Measurements from ENCODE around the gene GPR15. TPM values are rescaled to one million over a fixed set of nuclear protein-coding genes. Genes with fewer than 3 reads are reported as not detected.

The GPR15 gene
- total RNA-seq, 4 donors from 2014 or later, result not detected

DNA sequence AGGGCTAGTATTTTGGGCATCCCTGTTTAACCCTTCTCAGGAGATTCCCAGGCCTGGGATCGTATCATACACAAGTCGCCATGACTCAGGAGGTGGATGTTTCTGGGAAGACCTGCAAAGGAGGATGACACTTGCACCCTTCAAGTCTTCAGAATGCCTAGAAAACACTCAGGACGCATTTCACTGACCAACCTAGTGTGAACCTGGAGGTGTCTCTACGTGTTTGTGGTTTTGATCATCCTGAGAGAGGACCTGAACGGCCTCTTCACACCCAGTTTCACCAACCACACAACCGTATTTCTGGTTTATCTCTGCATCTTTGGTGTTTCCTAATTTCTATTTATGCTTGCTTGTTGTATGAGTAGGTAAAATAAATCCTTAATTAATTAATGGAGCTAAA is 6.3 kb upstream of the GPR15 start:
- in situ Hi-C loops (cut with MboI; ENCODE audit: low sequenced_read_pairs in 4 of 4), result no loop called here
- Histone ChIP-seq H3K9me3 (no peaks in the 10 kb centered on the region), H3K4me1 (peaks cover 14 to 19% of the 10 kb centered on the region in 2 donors), H3K27ac (no peak overlapping the region), H3K36me3 (no peaks in the 10 kb centered on the region), H3K27me3 (no peaks in the 10 kb centered on the region), H3K4me3 (no peak overlapping the region)
- DNase-seq (no peak), ATAC-seq (no peak)
- TF ChIP-seq POLR2A (IDR thresholded peaks at IDR 0.05), result no peak
- TF ChIP-seq, protein P1, sequence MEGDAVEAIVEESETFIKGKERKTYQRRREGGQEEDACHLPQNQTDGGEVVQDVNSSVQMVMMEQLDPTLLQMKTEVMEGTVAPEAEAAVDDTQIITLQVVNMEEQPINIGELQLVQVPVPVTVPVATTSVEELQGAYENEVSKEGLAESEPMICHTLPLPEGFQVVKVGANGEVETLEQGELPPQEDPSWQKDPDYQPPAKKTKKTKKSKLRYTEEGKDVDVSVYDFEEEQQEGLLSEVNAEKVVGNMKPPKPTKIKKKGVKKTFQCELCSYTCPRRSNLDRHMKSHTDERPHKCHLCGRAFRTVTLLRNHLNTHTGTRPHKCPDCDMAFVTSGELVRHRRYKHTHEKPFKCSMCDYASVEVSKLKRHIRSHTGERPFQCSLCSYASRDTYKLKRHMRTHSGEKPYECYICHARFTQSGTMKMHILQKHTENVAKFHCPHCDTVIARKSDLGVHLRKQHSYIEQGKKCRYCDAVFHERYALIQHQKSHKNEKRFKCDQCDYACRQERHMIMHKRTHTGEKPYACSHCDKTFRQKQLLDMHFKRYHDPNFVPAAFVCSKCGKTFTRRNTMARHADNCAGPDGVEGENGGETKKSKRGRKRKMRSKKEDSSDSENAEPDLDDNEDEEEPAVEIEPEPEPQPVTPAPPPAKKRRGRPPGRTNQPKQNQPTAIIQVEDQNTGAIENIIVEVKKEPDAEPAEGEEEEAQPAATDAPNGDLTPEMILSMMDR (IDR thresholded peaks at IDR 0.05 in 4 of 5, conservative IDR thresholded peaks at IDR 0.05 in 1 of 5), result no peak
- intact Hi-C loops (cut with DNase I; ENCODE audit: low total_unique reads), result no loop called here

DNA sequence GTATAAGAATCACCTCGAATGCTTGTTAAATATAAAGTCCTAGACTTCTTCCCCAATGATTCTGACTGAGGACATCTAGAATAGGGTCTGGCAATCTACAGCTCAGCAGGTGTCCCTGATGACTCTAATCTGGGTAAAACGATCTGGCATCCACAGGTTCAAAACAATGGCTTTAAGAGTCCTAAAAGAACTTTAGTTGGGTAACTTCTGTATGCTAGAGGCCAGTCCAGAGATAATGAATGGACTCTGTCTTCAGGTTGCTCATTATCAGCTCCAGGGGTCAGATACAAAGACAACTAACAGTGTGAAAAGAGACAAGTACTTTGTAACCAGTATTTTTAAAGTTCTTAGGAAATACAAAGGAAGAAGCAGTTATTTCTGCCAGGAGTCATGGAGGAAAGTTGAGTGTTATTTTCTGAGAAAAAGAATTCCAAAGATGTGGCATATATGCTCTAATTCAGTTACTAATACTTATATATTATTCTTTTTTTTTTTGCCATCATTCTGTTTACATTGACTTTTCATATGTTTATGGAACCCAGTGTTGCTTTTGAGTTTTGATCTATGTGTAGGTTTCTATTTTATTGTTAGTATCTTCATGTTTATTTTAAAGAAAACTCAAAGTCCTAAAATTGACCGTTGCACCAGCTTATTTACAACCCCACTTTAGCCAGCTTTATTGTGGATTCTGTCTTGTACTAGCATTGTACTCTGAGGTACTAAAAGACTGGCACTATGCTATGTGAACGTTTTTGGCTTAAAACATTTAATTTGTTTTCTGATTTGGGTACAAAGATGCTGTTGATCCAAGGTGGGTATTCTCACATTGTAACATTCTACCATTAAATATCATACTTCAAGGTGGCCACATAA is 3.1 kb upstream of the GPR15 start:
- in situ Hi-C loops (cut with MboI; ENCODE audit: low sequenced_read_pairs in 4 of 4), result no loop called here
- Histone ChIP-seq H3K27me3 (no peaks in the 10 kb centered on the region), H3K4me3 (no peak overlapping the region), H3K27ac (no peak overlapping the region), H3K36me3 (no peaks in the 10 kb centered on the region), H3K4me1 (no peaks in the 10 kb centered on the region), H3K9me3 (no peaks in the 10 kb centered on the region)
- no peak for TF ChIP-seq POLR2A (IDR thresholded peaks at IDR 0.05)
- TF ChIP-seq, protein P1 (IDR thresholded peaks at IDR 0.05 in 4 of 5, conservative IDR thresholded peaks at IDR 0.05 in 1 of 5), result no peak
- intact Hi-C loops (cut with DNase I; ENCODE audit: low total_unique reads), result no loop called here
- no peak for ATAC-seq
- DNase-seq, result no peak

DNA sequence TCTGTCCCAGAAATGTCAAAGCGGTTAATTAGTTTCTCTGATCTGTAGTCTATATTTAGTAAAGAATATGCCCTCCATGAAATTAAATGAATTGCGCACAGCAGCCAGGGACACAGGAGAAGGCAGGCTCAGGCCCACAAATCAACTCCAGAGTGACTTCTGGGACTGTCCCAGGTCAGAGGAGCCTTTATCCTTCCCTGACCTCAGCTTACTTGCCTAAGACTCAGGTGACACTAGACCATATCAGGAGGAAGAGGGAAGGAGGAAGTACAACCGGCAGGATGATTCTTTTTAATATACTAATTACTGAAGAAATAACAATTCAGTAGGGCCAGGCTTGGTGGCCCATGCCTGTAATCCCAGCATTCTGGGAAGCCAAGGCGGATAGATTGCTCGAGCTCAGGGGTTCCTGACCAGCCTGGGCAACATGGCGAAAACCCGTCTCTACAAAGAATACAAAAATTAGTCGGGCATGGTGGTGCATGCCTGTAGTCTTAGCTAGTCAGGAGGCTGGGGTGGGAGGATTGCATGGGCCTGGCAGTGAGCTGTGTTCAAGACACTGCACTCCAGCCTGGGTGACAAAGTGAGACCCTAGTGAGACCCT is 1.8 kb upstream of the GPR15 start:
- no peak for TF ChIP-seq POLR2A (IDR thresholded peaks at IDR 0.05)
- TF ChIP-seq, protein P1 (IDR thresholded peaks at IDR 0.05 in 4 of 5, conservative IDR thresholded peaks at IDR 0.05 in 1 of 5), result no peak
- Histone ChIP-seq H3K27ac (no peak overlapping the region), H3K4me1 (no peaks in the 10 kb centered on the region), H3K36me3 (no peaks in the 10 kb centered on the region), H3K27me3 (no peaks in the 10 kb centered on the region), H3K9me3 (no peaks in the 10 kb centered on the region), H3K4me3 (no peak overlapping the region)
- intact Hi-C loops (cut with DNase I; ENCODE audit: low total_unique reads), result no loop called here
- in situ Hi-C loops (cut with MboI; ENCODE audit: low sequenced_read_pairs in 4 of 4), result no loop called here
- ATAC-seq (peak in 1 of 2 donors; percentile 66), DNase-seq (no peak)

DNA sequence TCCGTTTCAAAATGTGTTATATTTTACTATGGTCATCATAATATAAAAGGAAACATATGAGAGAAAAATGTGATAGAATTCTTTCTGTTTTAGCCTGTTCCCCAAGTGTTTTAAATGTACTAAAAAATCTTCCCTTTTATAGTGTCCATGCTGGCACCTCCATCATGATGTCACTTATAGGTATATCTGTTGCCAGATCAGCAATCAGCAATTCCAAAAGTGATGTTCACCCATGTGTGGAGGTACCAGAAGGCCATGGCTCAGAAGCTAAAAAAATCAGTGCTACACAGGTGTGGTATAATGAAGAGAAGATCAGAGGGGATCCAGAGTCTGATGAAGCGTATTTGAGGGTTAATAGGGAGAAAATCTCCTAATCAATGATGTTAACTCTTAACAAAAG is 1.1 kb upstream of the GPR15 start:
- in situ Hi-C loops (cut with MboI; ENCODE audit: low sequenced_read_pairs in 4 of 4), result no loop called here
- no peak for ATAC-seq
- no peak for TF ChIP-seq POLR2A (IDR thresholded peaks at IDR 0.05)
- TF ChIP-seq, protein P1 (IDR thresholded peaks at IDR 0.05 in 4 of 5, conservative IDR thresholded peaks at IDR 0.05 in 1 of 5), result no peak

More for the DNA sequence above, 1.1 kb upstream of the GPR15 start:
- H3K4me3 ChIP-seq, result no peak overlapping the region
- no peaks in the 10 kb centered on the region for H3K36me3 ChIP-seq
- no peaks in the 10 kb centered on the region for H3K4me1 ChIP-seq
- no peaks in the 10 kb centered on the region for H3K27me3 ChIP-seq
- H3K27ac ChIP-seq, result no peak overlapping the region
- no peak for DNase-seq
- no peaks in the 10 kb centered on the region for H3K9me3 ChIP-seq
- intact Hi-C loops (cut with DNase I; ENCODE audit: low total_unique reads), result no loop called here

Measured in gastrocnemius medialis (tissue), 4 donors.